Thyroid gland (tissue), 4 donors: ENCODE results near the gene RALGPS2. TPM values are rescaled to one million over a fixed set of nuclear protein-coding genes. Genes with fewer than 3 reads are reported as not detected.

Experiments
- DNase-seq, 2 donors: peaks; one replicate each; pipeline ENCODE4 v3.0.0-alpha.2; 2019
- H3K27ac ChIP-seq, 3 donors: fragments of 200-600 bp; sonication (generic); 1 replicate in 2 of 3; 2 replicates in 1 of 3; pipeline ENCODE4 v1.5.1; 2016 to 2019; ENCODE audit warnings: mild to moderate bottlenecking in 1 of 3, moderate library complexity in 1 of 3
- H3K27me3 ChIP-seq: fragments of 200-600 bp; sonication (generic); one replicate; pipeline ENCODE4 v1.5.1; 2019
- H3K36me3 ChIP-seq, 2 donors: fragments of 200-600 bp; sonication (generic); one replicate each; pipeline ENCODE4 v1.5.1; 2016 to 2019
- H3K4me1 ChIP-seq, 2 donors: fragments of 200-600 bp; sonication (generic); one replicate each; pipeline ENCODE4 v1.5.1; 2017 to 2019
- H3K4me3 ChIP-seq, 3 donors: fragments of 200-600 bp; sonication (generic); replicated peaks in 1 of 3; 1 replicate in 2 of 3; 2 replicates in 1 of 3; pipeline ENCODE4 v1.5.1; 2016; ENCODE audit warnings: mild to moderate bottlenecking in 1 of 3
- H3K9me3 ChIP-seq: fragments of 200-600 bp; sonication (generic); one replicate; pipeline ENCODE4 v1.5.1; 2017
- CTCF ChIP-seq, 6 experiments: fragments of 200-600 bp in 3 of 6; fragments of 450-650 bp in 3 of 6; sonication (generic) in 3 of 6; IDR thresholded peaks; one replicate each; pipeline ENCODE4 v1.5.1; 2016 to 2019; ENCODE audit warnings: antibody characterized with exemption in 6 of 6, mild to moderate bottlenecking in 2 of 6, inconsistent platforms in 1 of 6, moderate library complexity in 1 of 6
- POLR2A ChIP-seq, 2 donors: fragments of 450-650 bp; IDR thresholded peaks; one replicate each; pipeline ENCODE4 v1.6.1; 2017; ENCODE audit warnings: antibody characterized with exemption in 2 of 2, mild to moderate bottlenecking in 2 of 2, moderate library complexity in 1 of 2
- WGBS, 2 donors: methylation state at CpG; one replicate each; pipeline ENCODE4 v1.1.5; 2017; 5-methylcytosine and 5-hydroxymethylcytosine counted together
- intact Hi-C: fragments of 100-400 bp; cut with DNase I; formaldehyde crosslinking; loops from one replicate; pipeline ENCODE4 v1.15.1; 2023
- total RNA-seq, 4 donors: library from RNA; depleted of rRNA; stranded (reverse); fragments of >200 nt; gene quantifications; one replicate each; pipeline ENCODE4 v1.2.3, GENCODE V29; 2016

Gene RALGPS2
- total RNA-seq, 4 donors from 2014 or later, result 15.3 to 31.4 (median 17.7) TPM

GRCh38 chr1:178941261-178941689 lies 216.2 kb downstream of the RALGPS2 start:
- intact Hi-C loops, result no loop called here
- Histone ChIP-seq H3K4me1 (peaks cover 4 to 11% of the 10 kb centered on the region in 2 donors), H3K27ac (no peak overlapping the region), H3K4me3 (no peak overlapping the region), H3K36me3 (no peaks in the 10 kb centered on the region), H3K9me3 (no peaks in the 10 kb centered on the region), H3K27me3 (no peaks in the 10 kb centered on the region)
- WGBS, 2 donors, result 89% methylated on average over 11 of the region's 11 CpGs
- TF ChIP-seq CTCF (IDR thresholded peaks at IDR 0.05), result no peak
- TF ChIP-seq POLR2A (IDR thresholded peaks at IDR 0.05), result no peak
- DNase-seq, result no peak

GRCh38 chr1:178941849-178942248 lies 216.8 kb downstream of the RALGPS2 start:
- 66 to 80% methylated on average over 14 of the region's 14 CpGs for WGBS, 2 donors
- no peaks in the 10 kb centered on the region for H3K9me3 ChIP-seq
- TF ChIP-seq CTCF (IDR thresholded peaks at IDR 0.05), result no peak
- TF ChIP-seq POLR2A (IDR thresholded peaks at IDR 0.05), result no peak
- no peaks in the 10 kb centered on the region for H3K36me3 ChIP-seq
- no peaks in the 10 kb centered on the region for H3K27me3 ChIP-seq
- intact Hi-C loops, result no loop called here
- no peak overlapping the region for H3K27ac ChIP-seq
- peaks cover 4 to 11% of the 10 kb centered on the region in 2 donors for H3K4me1 ChIP-seq
- no peak for DNase-seq
- no peak overlapping the region for H3K4me3 ChIP-seq

GRCh38 chr1:178942285-178943198 lies 217.5 kb downstream of the RALGPS2 start:
- Histone ChIP-seq H3K27ac (no peak overlapping the region), H3K27me3 (no peaks in the 10 kb centered on the region)
- no peak for TF ChIP-seq CTCF (IDR thresholded peaks at IDR 0.05)
- TF ChIP-seq POLR2A (IDR thresholded peaks at IDR 0.05), result no peak

GRCh38 chr1:178944729-178945128 lies 219.7 kb downstream of the RALGPS2 start:
- intact Hi-C loops, result no loop called here
- no peaks in the 10 kb centered on the region for H3K4me1 ChIP-seq
- 96 to 99% methylated on average over 8 of the region's 8 CpGs for WGBS, 2 donors

More at GRCh38 chr1:178942285-178943198, 217.5 kb downstream of the RALGPS2 start:
- Histone ChIP-seq H3K36me3 (no peaks in the 10 kb centered on the region), H3K9me3 (no peaks in the 10 kb centered on the region), H3K4me3 (no peak overlapping the region), H3K4me1 (peaks cover 4 to 11% of the 10 kb centered on the region in 2 donors)
- intact Hi-C loops, result no loop called here
- 81 to 94% methylated on average over 12 to 15 of the region's 15 CpGs for WGBS, 2 donors
- no peak for DNase-seq

More at GRCh38 chr1:178944729-178945128, 219.7 kb downstream of the RALGPS2 start:
- TF ChIP-seq POLR2A (IDR thresholded peaks at IDR 0.05), result no peak
- no peak for TF ChIP-seq CTCF (IDR thresholded peaks at IDR 0.05)
- no peaks in the 10 kb centered on the region for H3K36me3 ChIP-seq
- H3K9me3 ChIP-seq, result no peaks in the 10 kb centered on the region
- no peak for DNase-seq
- H3K27ac ChIP-seq, result no peak overlapping the region
- H3K4me3 ChIP-seq, result no peak overlapping the region
- no peaks in the 10 kb centered on the region for H3K27me3 ChIP-seq
